Neural crest cell (in vitro differentiated cells): ENCODE measurements around the gene UNK. TPM values are rescaled to one million over a fixed set of nuclear protein-coding genes. Genes with fewer than 3 reads are reported as not detected.

Experiments used
- DNase-seq: peaks from one replicate; pipeline ENCODE4 v3.0.0; 2021; ENCODE audit warnings: low read depth, mixed read lengths, low spot score
- H3K27ac Mint-ChIP-seq: one replicate; pipeline ENCODE4 v1.8.0; 2021; ENCODE audit warnings: mild to moderate bottlenecking, mixed read lengths; ENCODE audit not compliant: unreplicated experiment
- H3K27me3 Mint-ChIP-seq: 2 replicates; pipeline ENCODE4 v1.8.0; 2021; ENCODE audit warnings: low read depth, mild to moderate bottlenecking, mixed read lengths
- H3K36me3 Mint-ChIP-seq: 2 replicates; pipeline ENCODE4 v1.8.0; 2021; ENCODE audit warnings: low read depth, mild to moderate bottlenecking, mixed read lengths
- H3K4me1 Mint-ChIP-seq: 2 replicates; pipeline ENCODE4 v1.8.0; 2021; ENCODE audit warnings: mixed read lengths
- H3K4me3 Mint-ChIP-seq: one replicate; pipeline ENCODE4 v1.8.0; 2021; ENCODE audit warnings: mild to moderate bottlenecking, mixed read lengths
- H3K9me3 Mint-ChIP-seq: 2 replicates; pipeline ENCODE4 v1.8.0; 2021; ENCODE audit warnings: mixed read lengths
- CTCF ChIP-seq: fragments of 200-600 bp; sonication (generic); conservative IDR thresholded peaks from 2 replicates; pipeline ENCODE4 v1.5.0; 2021; ENCODE audit warnings: antibody characterized with exemption, mild to moderate bottlenecking
- total RNA-seq: library from RNA; stranded (reverse); gene quantifications from 2 replicates; pipeline ENCODE4 v1.2.1, GENCODE V29; 2021

The UNK gene
- total RNA-seq, 1 donor from 2014 or later = 49.3 TPM

DNA sequence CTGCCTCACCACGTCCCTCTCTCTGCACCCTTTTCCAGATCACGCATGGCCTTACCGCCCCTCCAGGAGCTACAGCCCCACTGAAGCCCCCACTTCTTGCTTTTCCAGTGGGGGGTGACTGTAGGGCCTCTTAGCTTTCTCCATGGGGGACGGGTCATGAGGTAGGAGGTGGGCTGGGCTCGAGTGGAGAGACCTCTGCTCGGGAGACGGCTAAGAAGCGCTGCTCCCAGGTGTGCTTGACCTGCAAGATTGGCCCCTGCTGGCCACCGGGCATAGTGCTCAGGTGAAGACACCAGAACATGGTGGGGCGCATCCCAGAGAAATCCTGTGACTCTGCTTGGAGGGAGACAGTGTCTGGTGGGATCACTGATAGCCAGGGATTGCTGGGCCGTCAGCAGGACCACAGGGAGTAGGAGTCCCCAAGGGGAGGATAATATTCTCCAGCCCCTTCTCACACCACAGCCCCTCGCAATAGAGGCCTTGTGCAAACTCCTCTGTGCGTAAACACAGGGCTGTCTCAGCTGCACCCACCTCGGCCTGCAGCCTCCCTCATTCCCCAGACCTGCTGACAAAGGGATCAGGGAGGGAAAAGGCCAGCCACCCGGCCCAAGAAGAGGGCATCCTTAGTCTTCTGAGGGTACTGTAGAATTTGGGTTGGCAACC is 10.7 kb upstream of the UNK start:
- peak overlapping the region; percentile 93 for H3K4me3 Mint-ChIP-seq
- peak; percentile 33 for TF ChIP-seq CTCF
- peaks cover 7% of the 10 kb centered on the region for H3K27me3 Mint-ChIP-seq
- no peaks in the 10 kb centered on the region for H3K9me3 Mint-ChIP-seq
- peaks cover 19% of the 10 kb centered on the region for H3K36me3 Mint-ChIP-seq
- H3K27ac Mint-ChIP-seq = no peak overlapping the region
- peaks cover 32% of the 10 kb centered on the region for H3K4me1 Mint-ChIP-seq
- no peak for DNase-seq

GRCh38 chr17:75774471-75774990 is 10.1 kb upstream of the UNK start:
- Mint-ChIP-seq H3K27ac (no peak overlapping the region), H3K4me1 (peaks cover 33% of the 10 kb centered on the region), H3K27me3 (peaks cover 8% of the 10 kb centered on the region), H3K4me3 (peak overlapping the region; percentile 93), H3K36me3 (peaks cover 19% of the 10 kb centered on the region), H3K9me3 (no peaks in the 10 kb centered on the region)
- no peak for TF ChIP-seq CTCF
- DNase-seq = no peak

GRCh38 chr17:75774991-75775668 is 9.5 kb upstream of the UNK start:
- H3K9me3 Mint-ChIP-seq = peaks cover 3% of the 10 kb centered on the region
- H3K4me1 Mint-ChIP-seq = peaks cover 39% of the 10 kb centered on the region
- no peak overlapping the region for H3K27ac Mint-ChIP-seq
- H3K27me3 Mint-ChIP-seq = peaks cover 12% of the 10 kb centered on the region
- TF ChIP-seq CTCF = no peak
- no peak for DNase-seq
- peaks cover 24% of the 10 kb centered on the region for H3K36me3 Mint-ChIP-seq
- H3K4me3 Mint-ChIP-seq = peak overlapping the region; percentile 93

DNA sequence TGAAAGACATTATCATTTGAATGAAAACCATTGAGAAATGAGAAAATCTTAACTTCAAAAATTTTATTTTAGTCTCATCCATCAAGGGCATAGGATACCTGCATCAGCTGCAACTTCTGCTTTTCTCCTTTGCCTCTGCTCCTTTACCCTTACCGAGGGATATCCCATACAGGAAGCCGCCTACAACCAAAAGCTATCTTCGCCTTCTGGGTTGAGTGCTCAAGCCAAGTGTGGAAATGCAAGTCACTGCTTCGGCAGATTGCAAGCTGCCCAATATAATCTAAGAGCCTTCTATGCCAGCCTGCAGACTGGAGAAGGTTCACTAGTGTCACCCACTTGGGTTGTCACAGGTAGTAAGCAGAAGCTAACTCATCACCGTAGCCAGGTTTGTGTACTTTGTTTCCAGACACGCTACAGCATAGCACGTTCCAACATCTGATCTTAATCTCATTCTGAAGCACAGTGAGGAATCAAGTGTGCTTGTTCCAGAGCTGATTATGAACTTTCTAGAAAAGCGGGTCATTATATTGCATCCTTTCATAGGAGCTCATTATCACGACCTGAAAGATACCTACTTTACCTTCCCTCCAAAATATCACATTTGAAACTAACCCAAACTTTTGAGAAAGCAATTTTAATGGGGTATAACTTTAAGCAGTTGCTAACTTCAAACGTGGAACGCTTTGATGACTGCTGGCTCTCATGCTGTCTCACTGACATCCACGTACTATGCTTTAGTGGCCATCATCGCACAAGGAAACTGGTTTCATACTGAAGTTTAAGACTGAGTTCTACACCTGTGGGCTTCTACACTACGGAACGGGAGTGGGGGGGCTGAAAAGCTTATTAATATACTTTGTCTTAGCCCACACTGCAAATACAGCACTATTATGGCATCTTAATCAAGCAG is 8.0 kb upstream of the UNK start:
- Mint-ChIP-seq H3K27me3 (peaks cover 12% of the 10 kb centered on the region), H3K36me3 (peaks cover 24% of the 10 kb centered on the region)
- DNase-seq = no peak

More for the DNA sequence above, 8.0 kb upstream of the UNK start:
- no peak for TF ChIP-seq CTCF
- Mint-ChIP-seq H3K4me3 (peak overlapping the region; percentile 93), H3K4me1 (peaks cover 35% of the 10 kb centered on the region), H3K27ac (no peak overlapping the region), H3K9me3 (peaks cover 3% of the 10 kb centered on the region)
